Kasumi-1 (cell line): ENCODE data around the gene KRTAP4-12.
A peak's percentile ranks its signal among the peaks of the same experiment; 100 is the strongest.
"Not testable (repeated sequence)": the region's sequence is repeated elsewhere in the genome, so short reads cannot be mapped to it uniquely, and the experiment has no call there.

Experiments
- DNase-seq, 2 experiments: peaks; one replicate each; lab custom pipeline; 2025; lab: John Stamatoyannopoulos, UW

Gene KRTAP4-12

GRCh38 chr17:41125064-41125463 is 1.1 kb upstream of the KRTAP4-12 start:
- no peak for DNase-seq

GRCh38 chr17:41123292-41123990 is 541 bp downstream of the KRTAP4-12 start:
- DNase-seq = not testable (repeated sequence)

GRCh38 chr17:41121742-41122141 is 2.2 kb downstream of the KRTAP4-12 start:
- DNase-seq = no peak

GRCh38 chr17:41119696-41120690 is 4.0 kb downstream of the KRTAP4-12 start:
- DNase-seq = peak; percentile 56 to 59

GRCh38 chr17:41118721-41119120 is 5.3 kb downstream of the KRTAP4-12 start:
- no peak for DNase-seq

- DNase-seq = not testable (repeated sequence)
Measured at GRCh38 chr17:41117846-41118386, 6.1 kb downstream of the KRTAP4-12 start, which contains the start of gene KRTAP4-11. TSS of gene KRTAP4-11 (minus strand) at chr17:41118373. CDS start at chr17:41118315, 58 bp downstream.

- no peak for DNase-seq
Measured at GRCh38 chr17:41116297-41116696, 7.7 kb downstream of the KRTAP4-12 start.

GRCh38 chr17:41111151-41111885 is 12.7 kb downstream of the KRTAP4-12 start:
- no peak for DNase-seq

GRCh38 chr17:41108728-41109386 is 15.1 kb downstream of the KRTAP4-12 start:
- not testable (repeated sequence) for DNase-seq

- DNase-seq = no peak
Measured at GRCh38 chr17:41107941-41108450, 16.0 kb downstream of the KRTAP4-12 start.

- not testable (repeated sequence) for DNase-seq
Measured at GRCh38 chr17:41105347-41105746, 18.6 kb downstream of the KRTAP4-12 start, which contains the start of gene KRTAP4-9. TSS of gene KRTAP4-9 (plus strand) at chr17:41105389. CDS start at chr17:41105389, 0 bp downstream.

GRCh38 chr17:41104386-41105038 is 19.5 kb downstream of the KRTAP4-12 start:
- not testable (repeated sequence) for DNase-seq

GRCh38 chr17:41103896-41104295 is 20.1 kb downstream of the KRTAP4-12 start:
- no peak for DNase-seq

- no peak for DNase-seq
Measured at GRCh38 chr17:41101586-41102259, 22.3 kb downstream of the KRTAP4-12 start, which contains the start of gene KRTAP4-16. TSS of gene KRTAP4-16 (minus strand) at chr17:41102209. CDS start at chr17:41102209, 0 bp downstream.

- peak; percentile 14 to 23 for DNase-seq
Measured at GRCh38 chr17:41099682-41100480, 24.1 kb downstream of the KRTAP4-12 start.

- no peak for DNase-seq
Measured at GRCh38 chr17:41098481-41098880, 25.5 kb downstream of the KRTAP4-12 start.

- no peak for DNase-seq
Measured at GRCh38 chr17:41098042-41098441, 25.9 kb downstream of the KRTAP4-12 start, which contains the start of gene KRTAP4-8. TSS of gene KRTAP4-8 (minus strand) at chr17:41098142. CDS start at chr17:41098084, 58 bp downstream.

GRCh38 chr17:41096055-41096454 is 27.9 kb downstream of the KRTAP4-12 start:
- DNase-seq = no peak
